Mammary microvascular endothelial cell (primary cell): ENCODE data around the gene NEURL2. TPM values are rescaled to one million over a fixed set of nuclear protein-coding genes. Genes with fewer than 3 reads are reported as not detected.

ENCODE experiments used
- total RNA-seq: library from RNA; depleted of rRNA; stranded (reverse); fragments of >200 nt; gene quantifications from 2 replicates; pipeline ENCODE4 v1.2.3, GENCODE V29; 2015

Gene NEURL2
- 2.2 and 2.3 TPM in 2 replicates for total RNA-seq

DNA sequence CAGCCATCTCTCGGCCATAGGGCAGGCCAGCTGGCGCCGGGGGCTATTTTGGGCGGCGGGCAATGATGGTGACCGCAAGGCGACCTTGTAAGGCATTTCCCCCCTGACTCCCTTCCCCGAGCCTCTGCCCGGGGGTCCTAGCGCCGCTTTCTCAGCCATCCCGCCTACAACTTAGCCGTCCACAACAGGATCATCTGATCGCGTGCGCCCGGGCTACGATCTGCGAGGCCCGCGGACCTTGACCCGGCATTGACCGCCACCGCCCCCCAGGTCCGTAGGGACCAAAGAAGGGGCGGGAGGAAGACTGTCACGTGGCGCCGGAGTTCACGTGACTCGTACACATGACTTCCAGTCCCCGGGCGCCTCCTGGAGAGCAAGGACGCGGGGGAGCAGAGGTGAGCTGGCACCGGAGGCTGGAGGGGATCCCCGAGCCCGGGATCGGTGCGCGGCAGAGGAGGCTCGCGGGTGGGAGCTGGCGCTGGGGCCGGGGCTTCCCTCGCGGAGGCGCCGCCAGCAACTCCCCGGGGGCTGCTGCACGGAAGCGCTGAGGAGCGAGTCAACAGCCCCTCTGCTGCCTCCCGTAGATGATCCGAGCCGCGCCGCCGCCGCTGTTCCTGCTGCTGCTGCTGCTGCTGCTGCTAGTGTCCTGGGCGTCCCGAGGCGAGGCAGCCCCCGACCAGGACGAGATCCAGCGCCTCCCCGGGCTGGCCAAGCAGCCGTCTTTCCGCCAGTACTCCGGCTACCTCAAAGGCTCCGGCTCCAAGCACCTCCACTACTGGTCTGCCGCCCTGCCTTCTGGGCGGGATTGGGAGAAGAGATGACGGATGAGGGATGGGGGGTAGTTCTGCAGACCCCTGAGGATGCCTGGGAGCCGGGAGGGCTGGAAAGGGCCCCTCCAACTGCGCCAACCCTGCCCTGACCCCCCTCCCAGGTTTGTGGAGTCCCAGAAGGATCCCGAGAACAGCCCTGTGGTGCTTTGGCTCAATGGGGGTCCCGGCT lies at the start of gene NEURL2, which contains the start of gene CTSA:
Gene NEURL2 (minus strand): TSS at position 224 of the 999 bp plus-strand sequence. CDS start 217 bp downstream, at position 7.
Gene CTSA (plus strand): TSS at position 351 of the 999 bp plus-strand sequence. CDS start 234 bp downstream, at position 585.

GRCh38 chr20:45934586-45935415 lies 43.8 kb upstream of the NEURL2 start, which contains the start of gene PCIF1:
Gene PCIF1 (plus strand): TSS chr20:45934683. CDS start chr20:45939000, 4,317 bp downstream.

GRCh38 chr20:45911486-45912343 lies 20.7 kb upstream of the NEURL2 start, which contains the start of gene PLTP:
Gene PLTP (minus strand): TSS chr20:45912155. CDS start chr20:45911452, 703 bp downstream.

GRCh38 chr20:45887346-45887715 lies 3.7 kb downstream of the NEURL2 start, which contains the start of gene SPATA25:
Gene SPATA25 (minus strand): TSS chr20:45887622. CDS start chr20:45887590, 32 bp downstream.

DNA sequence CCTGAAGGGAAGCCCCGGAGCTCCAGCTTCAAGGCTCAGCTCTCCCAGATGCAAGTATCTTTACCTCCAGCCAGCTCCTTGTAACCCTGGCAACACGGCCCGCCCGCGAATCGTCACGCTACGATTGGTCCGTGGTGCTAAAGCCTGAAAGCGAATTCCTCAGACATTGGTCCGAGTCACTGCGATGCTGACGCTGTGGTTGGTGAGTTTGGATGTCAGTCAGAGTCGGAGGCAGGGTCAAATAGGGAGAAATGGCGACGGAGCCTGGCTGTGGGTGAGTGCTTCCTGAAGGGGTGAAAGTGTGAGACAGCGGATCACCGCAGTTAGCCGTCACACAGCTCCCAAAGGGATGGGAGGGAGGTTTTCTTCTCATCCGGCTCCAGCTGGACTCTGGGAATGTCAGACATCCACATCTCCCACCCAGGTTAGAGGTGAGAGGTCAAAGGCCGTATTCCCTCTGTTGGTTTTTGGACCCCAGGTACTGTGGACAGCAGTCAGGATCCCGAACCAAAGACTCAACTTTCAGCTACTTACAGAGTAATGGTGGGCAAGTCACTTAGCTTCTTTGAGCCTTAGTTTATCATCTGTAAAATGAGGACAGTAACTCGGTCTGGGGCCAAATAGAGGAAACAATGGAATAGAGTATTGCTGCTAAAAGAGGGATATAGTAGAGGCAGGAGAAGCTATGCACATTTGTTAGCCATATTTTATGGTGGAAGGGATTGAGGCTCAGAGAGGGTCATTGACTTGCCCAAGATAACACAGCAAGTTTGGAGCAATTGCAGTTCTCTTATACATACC lies 9.8 kb downstream of the NEURL2 start, which contains the start of gene ZSWIM1:
Gene ZSWIM1 (plus strand): TSS at position 240 of the 801 bp plus-strand sequence. CDS start 1,366 bp downstream, outside the sequence.

GRCh38 chr20:45857114-45857881 lies 33.7 kb downstream of the NEURL2 start, which contains the start of the genes ACOT8 and ZSWIM3:
Gene ACOT8 (minus strand): TSS chr20:45857392. CDS start chr20:45857315, 77 bp downstream.
Gene ZSWIM3 (plus strand): TSS chr20:45857614. CDS start chr20:45857826, 212 bp downstream.

Other genes starting within 250 kb of the NEURL2 start
- not detected in 2 replicates for gene WFDC11, start 221.0 kb downstream of the NEURL2 start, total RNA-seq
- not detected in 2 replicates for gene WFDC13, start 189.2 kb downstream of the NEURL2 start, total RNA-seq
- not detected in 2 replicates for gene WFDC10B, start 186.2 kb downstream of the NEURL2 start, total RNA-seq
- gene SPINT4, start 168.9 kb downstream of the NEURL2 start, total RNA-seq = not detected in 2 replicates
- gene WFDC3, start 99.3 kb downstream of the NEURL2 start, total RNA-seq = 3.7 TPM in 1 of 2 replicates, not detected in the other
- gene DNTTIP1, start 99.3 kb downstream of the NEURL2 start, total RNA-seq = 30.2 and 32.6 TPM in 2 replicates
- gene UBE2C, start 78.6 kb downstream of the NEURL2 start, total RNA-seq = 108 and 126 TPM in 2 replicates
- gene TNNC2, start 63.9 kb downstream of the NEURL2 start, total RNA-seq = not detected in 2 replicates
- gene SNX21, start 57.4 kb downstream of the NEURL2 start, total RNA-seq = 11.6 and 27.0 TPM in 2 replicates
- 37.2 and 57.0 TPM in 2 replicates for gene ACOT8, start 33.8 kb downstream of the NEURL2 start, total RNA-seq
- gene ZSWIM3, start 33.6 kb downstream of the NEURL2 start, total RNA-seq = 3.3 and 4.1 TPM in 2 replicates
- gene ZSWIM1, start 10.0 kb downstream of the NEURL2 start, total RNA-seq = 9.1 and 11.7 TPM in 2 replicates
- gene SPATA25, start 3.6 kb downstream of the NEURL2 start, total RNA-seq = 1.3 TPM in 1 of 2 replicates, not detected in the other
- 129 and 130 TPM in 2 replicates for gene CTSA, start 127 bp upstream of the NEURL2 start, total RNA-seq
- 6.3 and 11.5 TPM in 2 replicates for gene PLTP, start 20.9 kb upstream of the NEURL2 start, total RNA-seq
- 16.1 and 20.9 TPM in 2 replicates for gene PCIF1, start 43.5 kb upstream of the NEURL2 start, total RNA-seq
- gene ZNF335, start 81.0 kb upstream of the NEURL2 start, total RNA-seq = 12.1 TPM in 2 replicates
- 0.07 TPM in 1 of 2 replicates, not detected in the other for gene MMP9, start 117.7 kb upstream of the NEURL2 start, total RNA-seq
- under 0.01 and 0.10 TPM in 2 replicates for gene SLC12A5, start 138.0 kb upstream of the NEURL2 start, total RNA-seq
- 22.9 and 25.3 TPM in 2 replicates for gene NCOA5, start 198.8 kb upstream of the NEURL2 start, total RNA-seq
- 10.9 and 12.9 TPM in 2 replicates for gene CD40, start 227.1 kb upstream of the NEURL2 start, total RNA-seq